COLO668 (cell line): ENCODE measurements around the gene ADRA2A.

Experiments
- DNase-seq: peaks from one replicate; lab custom pipeline; 2025; ENCODE audit not compliant: unreplicated experiment; lab: John Stamatoyannopoulos, UW

Gene ADRA2A

DNA sequence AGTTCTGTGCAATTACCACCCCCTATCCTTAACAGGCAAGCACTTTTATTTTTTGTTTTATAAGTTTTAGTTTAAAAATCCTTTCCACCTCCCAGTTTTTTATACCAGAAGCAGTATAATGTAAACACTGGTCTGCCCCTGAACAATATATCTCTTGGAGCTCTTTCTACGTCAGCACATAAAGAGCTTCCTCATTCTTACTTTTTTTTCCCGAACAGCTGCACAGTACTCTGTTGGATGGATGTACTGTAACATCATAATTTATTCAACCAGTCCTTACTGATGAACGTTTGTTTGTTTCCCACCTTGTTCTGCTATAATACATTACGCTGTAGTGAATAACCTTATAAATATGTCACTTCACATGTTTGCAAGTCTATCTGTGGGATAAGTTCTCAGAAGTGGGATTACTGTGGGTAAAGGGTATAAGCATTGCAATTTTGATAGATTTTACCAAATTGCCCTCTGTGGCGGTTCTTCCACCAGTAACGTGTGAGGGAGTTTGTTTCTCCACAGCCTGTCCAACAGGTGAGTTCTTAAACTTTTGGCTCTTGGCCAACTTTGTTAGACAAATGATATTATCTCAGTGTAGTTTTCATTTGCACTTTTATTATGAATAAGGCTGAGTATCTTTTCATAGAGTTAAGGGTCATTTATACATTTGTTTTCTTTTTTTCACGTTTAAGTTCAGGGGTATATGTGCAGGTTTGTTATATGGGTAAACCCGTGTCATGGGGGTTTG is 32.8 kb downstream of the ADRA2A start:
- no peak for DNase-seq

DNA sequence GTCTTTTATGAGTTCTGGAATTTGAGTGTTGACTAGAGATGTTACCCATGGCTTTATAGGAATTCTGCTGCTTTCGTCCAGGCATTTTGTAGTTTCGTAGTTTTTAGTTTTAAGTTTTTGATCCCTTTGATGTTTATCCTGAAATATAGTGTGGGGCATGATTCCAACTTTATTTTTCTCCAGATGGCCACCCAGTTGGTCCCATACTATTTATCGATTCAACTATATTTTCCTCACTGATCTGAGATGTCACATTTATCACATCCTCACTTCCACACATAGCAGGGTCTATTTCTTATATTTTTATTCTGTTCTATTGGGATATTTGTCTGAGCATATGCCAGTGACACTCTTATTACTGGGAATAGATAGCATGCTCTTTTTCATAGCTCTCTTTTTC is 33.9 kb downstream of the ADRA2A start:
- no peak for DNase-seq

DNA sequence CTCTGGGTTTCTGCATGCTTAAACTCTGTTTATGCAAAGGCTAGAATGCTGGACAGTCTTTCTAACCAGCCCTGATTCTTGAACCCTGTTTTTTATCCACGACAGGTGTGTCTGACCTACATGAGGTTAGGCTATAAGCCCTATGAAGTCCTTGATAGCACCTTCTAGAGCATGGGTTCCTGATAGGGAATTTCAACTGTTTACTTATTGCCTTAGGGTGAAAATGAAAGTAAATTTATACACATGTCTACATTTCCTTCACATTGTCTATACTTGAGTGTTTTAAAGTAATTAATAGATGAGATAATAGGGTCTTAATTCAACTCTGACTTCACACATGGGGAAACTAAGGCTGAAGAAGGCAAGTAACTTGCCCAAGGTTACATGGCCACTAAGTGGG is 35.5 kb downstream of the ADRA2A start:
- DNase-seq, result no peak

DNA sequence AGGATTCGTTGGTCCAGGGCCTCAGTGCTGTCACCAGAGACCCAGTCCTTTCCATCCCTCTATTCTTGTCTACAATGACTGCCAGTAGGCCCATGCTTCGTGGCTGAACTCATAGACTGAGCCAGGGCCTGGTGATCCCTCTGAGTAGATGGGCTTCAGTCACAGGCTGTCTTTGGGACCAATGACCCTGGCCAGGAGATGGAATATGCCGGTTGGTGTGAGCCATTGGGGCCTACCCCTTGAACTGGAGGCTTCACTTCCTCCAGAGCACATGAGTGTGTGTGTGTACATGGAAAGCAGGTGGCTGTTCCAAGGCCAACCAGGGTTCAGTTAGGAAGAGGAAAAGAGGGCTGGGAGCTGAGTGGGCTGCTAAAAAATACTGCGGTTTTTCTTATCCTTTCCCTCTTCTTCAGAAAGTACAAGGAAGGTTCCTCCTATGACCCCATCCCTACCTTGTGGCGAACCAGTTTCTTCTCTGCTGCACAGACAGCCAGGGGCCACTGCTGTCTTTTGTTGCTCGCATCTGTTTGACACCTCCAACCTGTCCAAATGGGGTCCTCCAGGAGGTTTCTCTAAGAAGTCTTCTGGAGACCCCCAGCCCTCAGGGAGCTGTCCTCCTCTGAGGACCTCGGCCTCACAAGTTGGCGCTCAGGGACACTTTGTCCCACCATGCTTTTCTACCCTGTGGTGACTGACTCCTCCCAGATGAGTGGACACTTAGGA is 36.6 kb downstream of the ADRA2A start:
- DNase-seq, result no peak

DNA sequence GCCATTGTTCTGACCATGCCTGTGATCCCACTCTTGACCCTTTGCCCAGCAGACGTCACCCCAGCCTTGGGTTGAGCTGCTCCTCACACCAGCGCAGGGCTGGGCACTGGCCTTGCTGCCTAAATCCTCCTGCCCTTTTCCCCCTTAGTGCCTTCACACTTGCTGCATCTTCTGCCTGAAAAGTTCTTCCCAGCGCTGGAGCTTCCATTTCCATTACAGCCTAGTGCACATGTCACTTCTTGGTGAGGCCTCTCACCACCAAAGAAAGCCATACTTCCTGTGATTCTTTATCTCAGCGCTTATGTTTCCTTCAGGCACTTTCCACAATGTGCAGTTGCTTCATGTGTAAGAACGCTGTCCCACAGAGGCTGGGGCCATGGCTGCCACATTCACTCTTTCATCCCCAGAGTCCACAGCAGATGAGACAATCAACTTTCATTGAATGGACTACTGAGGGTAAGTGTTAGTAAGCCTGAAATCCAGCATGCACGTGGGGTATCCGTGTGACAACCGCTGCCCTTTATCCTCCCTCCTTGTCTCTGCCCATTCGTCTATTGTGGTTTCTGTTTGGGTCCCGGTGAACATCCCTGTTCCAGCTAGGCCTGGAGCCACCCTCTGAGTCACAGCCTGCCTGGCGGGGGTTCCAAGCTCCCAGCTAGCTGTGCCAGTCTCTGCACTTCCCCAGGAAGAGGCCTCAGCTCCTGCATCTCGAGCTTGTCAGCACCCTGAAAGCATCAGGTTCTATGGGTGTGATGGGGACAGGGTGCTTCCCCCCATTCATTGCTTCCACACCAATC is 37.3 kb downstream of the ADRA2A start:
- no peak for DNase-seq

DNA sequence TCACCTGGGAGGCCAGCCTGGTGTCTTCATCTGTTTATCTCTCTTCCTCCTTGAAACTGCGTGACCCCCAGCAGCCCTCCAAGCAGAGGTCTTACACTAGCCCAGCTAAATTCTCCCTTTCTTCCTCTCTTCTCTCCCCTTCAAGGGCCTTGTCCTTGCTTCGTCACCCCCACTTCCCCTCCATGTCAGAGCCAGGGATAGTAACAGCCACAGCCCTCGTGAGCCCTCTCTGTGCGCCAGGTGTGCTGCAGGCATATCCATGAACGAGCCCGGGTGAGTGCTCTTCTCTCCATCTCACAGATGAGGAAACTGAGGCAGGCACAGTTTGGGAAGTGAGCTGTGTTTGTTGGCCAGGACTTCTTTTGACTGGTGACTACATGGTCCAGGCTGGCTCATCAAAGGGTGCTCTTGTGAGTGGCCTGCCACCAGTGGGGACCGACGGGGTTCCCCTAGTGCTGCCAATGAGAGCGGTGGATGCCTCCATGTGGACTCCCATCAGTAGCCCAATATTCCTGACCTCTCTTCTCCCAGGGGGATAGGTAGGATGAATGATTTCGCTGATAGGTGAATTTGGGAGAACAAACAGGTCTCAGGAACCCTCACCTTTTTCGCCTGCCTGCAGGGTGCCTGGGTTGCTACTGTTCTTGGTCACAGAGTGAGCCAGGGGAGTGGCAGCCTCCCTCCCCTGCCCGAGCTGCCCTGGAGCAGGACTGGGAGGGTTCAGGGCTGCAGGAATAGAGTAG is 38.1 kb downstream of the ADRA2A start:
- DNase-seq, result no peak

DNA sequence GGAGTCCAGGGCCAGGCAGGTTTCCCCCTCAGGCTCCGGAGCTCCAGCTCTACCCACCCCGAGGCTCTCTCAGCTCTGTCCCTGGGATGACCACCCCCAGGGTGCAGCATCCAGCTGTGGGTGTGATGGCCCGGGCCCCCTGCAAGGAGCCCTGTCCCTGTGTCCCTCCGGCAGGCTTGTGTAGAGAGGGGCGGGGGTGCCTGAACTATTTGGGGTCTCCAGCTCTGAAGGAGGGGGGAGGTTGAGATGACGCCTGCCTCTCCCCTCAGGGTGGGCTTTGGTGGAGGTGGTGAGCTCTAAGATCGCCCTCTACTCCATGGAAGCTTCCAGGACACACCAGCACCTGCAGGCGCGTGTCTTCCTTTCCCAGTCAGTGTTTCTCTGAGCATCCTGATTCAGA is 39.4 kb downstream of the ADRA2A start:
- no peak for DNase-seq

DNA sequence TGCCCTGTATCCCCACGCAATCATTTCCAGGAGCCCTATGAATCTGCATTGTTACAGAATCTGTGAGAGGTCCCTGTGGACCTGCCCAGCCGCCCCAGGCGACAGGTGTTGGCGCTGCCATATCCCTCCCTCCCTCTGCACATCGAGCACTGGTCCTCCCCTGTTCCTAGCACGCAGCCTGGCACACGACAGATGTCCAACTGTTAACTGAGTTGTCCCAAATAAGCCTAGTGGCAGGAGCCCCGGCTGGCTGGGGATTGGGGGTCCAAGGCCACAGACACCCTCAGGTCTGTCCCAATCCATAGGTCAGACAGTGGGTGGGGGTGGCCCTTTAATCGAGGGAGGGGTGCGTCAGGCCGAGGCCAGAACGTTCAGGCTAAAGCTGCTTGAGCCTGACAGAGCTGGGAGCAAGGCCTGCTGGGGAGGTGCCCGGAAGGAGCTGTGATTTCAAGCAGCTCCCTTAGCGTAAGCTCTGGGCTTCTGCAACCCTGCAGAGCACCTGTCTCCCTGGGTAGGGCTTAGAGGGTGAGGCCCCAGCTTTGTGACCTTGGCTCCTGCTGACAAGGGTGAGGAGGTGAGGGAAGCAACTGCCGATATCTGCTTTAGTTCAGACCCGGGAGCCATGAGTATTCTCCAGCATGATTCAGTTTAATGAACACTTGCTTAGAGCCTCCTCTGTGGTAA is 40.1 kb downstream of the ADRA2A start:
- no peak for DNase-seq

DNA sequence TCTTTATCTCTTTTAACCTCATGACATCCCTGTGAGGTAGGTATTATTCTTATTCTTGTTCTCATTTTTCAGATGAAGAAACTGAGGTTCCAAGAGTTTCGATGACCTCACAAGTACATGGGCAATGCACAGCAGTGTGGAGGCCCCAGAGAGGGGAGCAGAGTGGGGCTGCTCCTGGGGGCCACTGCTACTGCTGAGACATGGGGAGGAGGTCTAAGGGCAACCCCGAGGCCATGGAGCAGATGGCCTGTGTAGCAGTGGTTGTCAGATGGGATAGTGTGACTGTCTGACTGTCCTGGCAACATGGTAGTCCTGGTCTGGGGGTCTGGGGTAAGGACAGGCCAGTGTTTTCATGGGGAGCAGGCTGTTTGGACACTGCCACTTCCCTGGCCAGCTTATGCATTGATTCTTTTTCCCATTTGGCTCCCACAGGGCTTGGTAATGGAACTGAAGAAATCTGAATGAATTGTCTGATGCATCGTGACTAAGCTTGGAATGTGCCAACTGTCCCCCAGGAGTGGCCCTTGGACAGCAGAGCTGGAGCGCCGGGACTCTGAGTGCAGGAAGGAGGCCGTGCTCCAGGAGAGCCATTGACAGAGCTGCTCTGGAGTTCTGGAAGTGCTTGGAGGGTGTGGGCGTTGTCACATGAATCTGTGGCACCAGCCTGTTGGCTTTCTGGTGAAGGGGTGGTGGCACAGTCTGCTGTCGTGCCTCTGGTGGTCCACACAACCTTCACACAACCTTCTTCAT is 40.9 kb downstream of the ADRA2A start:
- DNase-seq, result no peak

DNA sequence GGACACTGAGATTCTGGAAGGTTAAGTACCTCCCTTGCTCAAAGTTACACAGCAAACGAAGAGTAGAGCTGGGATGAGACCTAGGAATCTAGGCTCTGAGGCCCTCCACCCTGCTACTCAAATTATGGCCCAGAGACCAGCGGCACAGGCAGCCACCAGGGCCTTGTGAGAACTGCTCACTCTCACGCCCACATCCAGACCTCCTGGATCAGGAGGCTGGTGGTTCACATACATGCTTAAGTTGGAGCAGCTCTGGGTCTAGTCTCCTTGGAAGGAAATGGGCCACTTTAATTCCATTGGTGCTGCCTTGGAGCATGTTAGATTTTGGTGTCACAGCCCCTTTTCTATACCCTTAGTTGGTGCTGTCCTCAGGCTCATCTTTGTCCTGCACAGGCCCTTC is 41.9 kb downstream of the ADRA2A start:
- no peak for DNase-seq

DNA sequence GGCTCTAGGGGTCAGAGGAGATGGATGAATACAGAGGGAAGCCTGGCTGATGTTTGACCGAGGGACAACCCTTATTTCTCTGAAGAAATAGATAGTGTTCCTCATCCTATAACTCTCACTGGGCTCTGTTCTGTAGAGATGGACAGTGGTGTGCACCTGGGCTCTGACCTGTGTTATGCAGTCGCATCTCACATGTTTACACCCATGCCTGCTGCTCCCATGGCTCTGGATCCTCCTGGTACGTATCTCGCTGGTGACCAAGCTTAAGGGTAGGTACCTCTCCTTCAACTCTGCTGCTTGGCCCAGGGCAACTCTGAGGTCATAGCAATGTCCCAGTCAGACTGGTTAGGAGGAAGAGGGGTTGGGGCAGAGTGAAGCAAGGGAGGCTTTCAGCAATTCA is 42.8 kb downstream of the ADRA2A start:
- DNase-seq, result no peak

DNA sequence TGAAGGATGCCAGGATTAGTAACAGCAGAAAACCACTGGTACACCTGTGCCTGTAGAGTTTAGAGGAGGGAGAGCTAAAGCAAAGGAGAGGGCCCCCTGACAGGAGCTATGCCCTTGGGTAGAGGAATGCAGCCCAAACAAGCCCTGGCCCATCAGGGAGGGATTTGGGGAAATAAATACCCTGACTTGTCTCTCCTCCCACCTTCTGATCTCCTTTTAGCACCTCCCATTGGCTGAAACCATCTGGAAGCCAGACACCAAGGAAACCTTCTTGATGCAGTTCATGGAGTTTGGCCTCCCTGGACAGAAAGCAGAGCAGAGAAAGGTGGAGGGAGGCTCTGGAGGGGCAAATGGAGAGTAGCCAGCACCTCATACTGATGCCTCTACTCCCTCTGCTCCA is 45.3 kb downstream of the ADRA2A start:
- no peak for DNase-seq

DNA sequence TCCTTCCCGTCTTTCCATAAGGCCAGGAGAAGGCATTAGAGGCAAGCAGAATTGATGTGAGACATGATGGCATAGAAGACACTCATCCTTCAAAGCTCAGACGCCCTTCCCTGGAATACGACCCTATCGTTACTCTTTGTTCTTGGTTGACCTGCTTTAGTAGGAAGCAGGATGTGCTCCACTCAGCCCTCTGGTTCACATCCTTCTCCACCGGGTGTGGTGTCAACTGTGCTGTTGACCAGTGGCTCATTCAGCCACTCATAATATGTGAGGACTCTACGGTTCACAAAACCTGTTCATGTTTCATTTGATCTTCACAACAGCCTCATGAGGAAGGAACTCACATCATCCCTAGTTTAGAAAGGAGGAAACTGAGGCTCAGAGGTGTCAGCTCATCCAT is 47.1 kb downstream of the ADRA2A start:
- no peak for DNase-seq

DNA sequence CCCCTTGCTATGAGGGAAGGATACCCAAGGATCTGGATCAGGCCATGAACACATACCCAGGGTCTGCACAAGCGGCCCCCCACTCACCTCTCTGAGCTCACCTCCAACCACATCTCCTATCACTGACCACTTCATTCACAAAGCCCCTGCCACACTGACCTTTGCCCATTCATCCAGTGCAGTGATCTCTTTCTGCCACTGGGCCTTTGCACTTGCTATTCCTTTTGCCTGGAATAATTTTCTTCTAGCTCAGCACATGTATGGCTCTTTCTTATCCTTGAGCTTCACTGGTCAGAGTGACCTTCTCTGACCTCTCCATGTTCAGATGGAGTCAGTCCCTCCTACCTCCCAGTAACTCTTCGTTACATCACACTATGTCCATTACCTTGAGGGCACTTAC is 48.3 kb downstream of the ADRA2A start:
- no peak for DNase-seq

DNA sequence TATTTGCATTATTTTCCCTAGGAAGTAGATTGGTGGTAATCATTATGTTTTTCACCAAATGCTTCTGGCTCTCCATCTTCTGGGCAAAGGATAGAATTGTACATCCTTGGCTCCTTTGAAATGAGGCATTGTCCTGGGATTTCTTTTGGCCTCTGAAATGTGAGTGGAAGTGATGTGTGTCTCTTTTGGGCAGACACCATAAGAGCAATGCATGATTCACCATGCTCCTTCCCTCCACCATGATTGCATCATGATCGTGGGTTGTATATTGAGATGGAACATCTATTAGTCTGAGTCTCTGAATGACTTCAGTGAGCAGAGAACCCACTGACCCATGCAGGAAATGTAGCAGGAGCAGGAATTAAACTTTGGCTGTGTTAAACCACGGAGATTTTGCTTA is 49.2 kb downstream of the ADRA2A start:
- DNase-seq, result no peak

DNA sequence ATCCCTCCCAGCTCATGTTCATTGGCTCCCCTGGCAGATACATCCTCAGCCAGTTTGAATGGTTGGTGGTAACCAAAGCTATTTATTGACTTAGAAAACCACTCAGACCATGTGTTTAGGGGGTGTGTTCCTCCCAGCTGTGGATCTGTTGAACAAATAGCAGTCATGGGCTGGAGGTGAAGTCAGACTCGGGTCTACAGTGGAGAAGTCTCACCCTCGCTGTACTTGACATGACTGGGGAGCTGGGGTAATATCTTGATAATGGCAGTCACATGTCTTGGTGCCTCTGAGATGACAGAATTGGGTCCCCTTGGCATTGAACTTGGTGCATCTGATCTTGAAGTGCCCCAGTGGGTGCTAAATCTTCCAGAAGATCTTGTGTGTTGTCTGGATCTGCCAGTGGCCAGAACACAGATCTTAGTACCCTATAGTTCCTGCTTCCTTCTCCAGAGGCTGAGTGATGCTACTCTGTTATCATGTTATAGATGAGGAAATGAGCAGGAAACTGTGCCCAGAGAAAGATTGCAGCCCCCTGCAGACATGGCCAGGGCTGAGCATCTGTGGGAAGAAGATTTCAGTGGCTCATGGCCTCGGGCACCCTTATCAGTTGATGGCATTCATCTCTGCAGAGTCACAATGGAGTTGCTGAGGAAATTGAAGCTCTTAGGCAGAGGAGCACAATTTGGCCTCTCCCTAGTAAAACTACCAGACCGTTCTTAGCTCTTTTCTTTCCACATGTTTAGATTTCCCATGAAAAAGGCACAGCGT is 50.4 kb downstream of the ADRA2A start:
- DNase-seq, result peak; percentile 4

DNA sequence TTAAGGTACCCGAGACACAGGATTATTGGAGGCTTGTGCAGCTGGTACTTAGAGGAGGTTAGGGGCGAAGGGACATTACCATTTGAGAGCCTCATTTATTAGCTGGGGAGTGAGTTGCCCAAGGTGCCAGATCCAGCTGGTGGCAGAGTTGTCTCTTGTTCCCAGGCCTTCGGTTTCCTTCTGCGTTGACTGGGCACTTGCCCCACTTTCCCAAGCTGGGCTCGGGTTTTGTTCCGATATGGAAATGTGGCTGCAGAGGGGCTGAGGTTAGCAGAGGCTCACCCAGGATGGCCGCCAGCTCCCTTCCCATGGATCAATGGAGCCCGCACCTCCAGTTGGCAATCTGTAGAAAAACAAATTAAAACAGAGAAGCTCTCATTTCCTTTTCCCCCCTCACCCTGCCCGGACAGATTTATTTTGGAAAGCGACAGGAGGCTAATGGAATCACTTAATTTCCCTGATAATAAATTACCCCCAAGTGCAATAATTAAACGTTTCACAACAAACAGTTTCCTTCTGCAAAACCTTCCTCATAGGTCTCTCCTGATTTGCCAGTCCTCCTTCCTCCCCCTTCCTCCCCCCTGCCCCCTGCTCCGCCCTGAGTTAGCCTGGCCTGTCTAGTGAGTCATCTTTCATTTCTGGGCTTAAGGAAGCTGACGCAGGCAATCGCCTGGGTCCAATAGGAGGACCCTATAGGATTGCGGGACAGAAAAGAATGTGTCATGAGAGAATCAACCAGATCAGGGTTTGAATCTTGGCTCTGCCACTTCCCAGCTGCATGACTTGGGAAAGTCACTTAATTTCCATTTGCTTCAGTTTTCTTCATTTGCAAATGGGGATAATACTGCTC is 51.7 kb downstream of the ADRA2A start:
- no peak for DNase-seq

DNA sequence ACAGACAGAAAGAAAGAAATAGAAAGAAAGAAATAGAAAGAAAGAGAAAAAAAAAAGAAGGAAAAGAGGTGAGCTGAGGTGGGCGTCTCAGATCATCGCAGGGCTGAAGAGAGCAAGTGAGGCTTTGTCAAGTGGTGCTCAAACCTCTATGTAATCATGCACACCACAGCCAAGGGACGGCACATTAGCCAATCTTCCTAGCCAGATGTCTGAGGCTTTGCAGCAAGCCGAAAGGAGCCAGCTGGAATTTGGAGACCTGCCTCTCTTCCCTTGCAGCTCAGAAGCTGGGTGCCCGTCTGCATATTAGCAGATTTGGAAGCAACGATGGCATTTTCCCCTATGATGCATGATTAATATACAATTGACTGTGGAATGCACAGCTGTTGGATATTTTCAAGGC is 52.5 kb downstream of the ADRA2A start:
- no peak for DNase-seq
